HepG2 (cell line): ENCODE data around the gene LONP1. TPM values are rescaled to one million over a fixed set of nuclear protein-coding genes. Genes with fewer than 3 reads are reported as not detected.
"Not testable (repeated sequence)": the region's sequence is repeated elsewhere in the genome, so short reads cannot be mapped to it uniquely, and the experiment has no call there.

Experiments used
- ATAC-seq: fragments of 200-7000 bp; cut with Tn5 transposase; 3 replicates; pipeline ENCODE4 v1.9.1; 2020; ENCODE audit warnings: mild to moderate bottlenecking, moderate library complexity
- BruUV-seq: library from RNA; stranded (reverse); fragments of 400-500 nt; replicated peaks from 2 replicates; lab custom pipeline; 2021; lab: Mats Ljungman, UMichigan
- CTCF ChIA-PET: fragments of 300-600 bp; formaldehyde crosslinking; extraction: SDS; loops from one replicate; lab custom pipeline; 2021; ENCODE audit warnings: low total read pairs, inconsistent platforms, low intra/inter-chr PET ratio; lab: Yijun Ruan, JAX
- POLR2A ChIA-PET: fragments of 350-600 bp; sonication (Branson Sonifier 250); formaldehyde crosslinking; loops from one replicate; lab custom pipeline; 2020; ENCODE audit warnings: antibody characterized with exemption, inconsistent platforms; lab: Yijun Ruan, JAX
- DNase-seq: peaks from one replicate; pipeline ENCODE4 v3.0.0-alpha.2; 2015; ENCODE audit warnings: low spot score
- FAIRE-seq: peaks from 3 replicates; lab custom pipeline; 2011; peaks lifted over from hg19 to GRCh38; lab: Jason Lieb, UNC
- H2AFZ ChIP-seq: one replicate; pipeline ENCODE4 v1.6.1; 2011; ENCODE audit warnings: low read length, inconsistent platforms
- H3K27ac ChIP-seq: fragments of 300-600 bp; 3 replicates; pipeline ENCODE4 v1.8.0; 2011; ENCODE audit warnings: mixed run types, mild to moderate bottlenecking, mixed read lengths, low read length, inconsistent platforms; ENCODE audit not compliant: insufficient read depth; ENCODE audit errors: extremely low read length
- H3K27me3 ChIP-seq, 2 experiments: fragments of 200-600 bp in 1 of 2; 2 replicates in 1 of 2; 3 replicates in 1 of 2; pipeline versions ENCODE4 v1.6.0 to v1.8.0; 2011; ENCODE audit warnings: low read length in 2 of 2, mild to moderate bottlenecking in 2 of 2, moderate library complexity in 2 of 2, inconsistent platforms in 1 of 2; ENCODE audit not compliant: insufficient read depth in 2 of 2, control insufficient read depth in 1 of 2
- H3K36me3 ChIP-seq, 2 experiments: fragments of 200-600 bp in 1 of 2; replicated peaks in 1 of 2; 2 replicates in 1 of 2; 3 replicates in 1 of 2; pipeline versions ENCODE4 v1.5.1 to v1.8.0; 2011; ENCODE audit warnings: low read length in 2 of 2, inconsistent platforms in 1 of 2; ENCODE audit not compliant: insufficient read depth in 2 of 2, control insufficient read depth in 1 of 2
- H3K4me1 ChIP-seq: 2 replicates; pipeline ENCODE4 v1.5.1; 2012; ENCODE audit warnings: low read length, inconsistent platforms; ENCODE audit not compliant: insufficient read depth
- H3K4me2 ChIP-seq: 2 replicates; pipeline ENCODE4 v1.6.0; 2011; ENCODE audit warnings: low read depth, low read length, inconsistent platforms
- H3K4me3 ChIP-seq, 3 experiments: fragments of 200-600 bp in 1 of 3; sonication (generic), shearing (Covaris generic) in 1 of 3; replicated peaks in 1 of 3; 2 replicates each; pipeline ENCODE4 v1.5.1; 2011 to 2016; ENCODE audit warnings: low read length in 3 of 3, inconsistent platforms in 2 of 3, low read depth in 2 of 3, mild to moderate bottlenecking in 2 of 3, control low read depth in 1 of 3, mixed read lengths in 1 of 3; ENCODE audit not compliant: insufficient read depth in 1 of 3
- H3K79me2 ChIP-seq: one replicate; pipeline ENCODE4 v1.6.1; 2011; ENCODE audit warnings: low read length, inconsistent platforms; ENCODE audit not compliant: insufficient read depth
- H3K9ac ChIP-seq: 2 replicates; pipeline ENCODE4 v1.6.0; 2011; ENCODE audit warnings: mild to moderate bottlenecking, low read depth, low read length, inconsistent platforms; ENCODE audit not compliant: insufficient read depth
- H3K9me3 ChIP-seq: 2 replicates; pipeline ENCODE4 v1.5.1; 2012; ENCODE audit warnings: mild to moderate bottlenecking, low read length
- H4K20me1 ChIP-seq: 2 replicates; pipeline ENCODE4 v1.6.0; 2011; ENCODE audit warnings: inconsistent platforms, mild to moderate bottlenecking, low read length, moderate library complexity; ENCODE audit not compliant: insufficient read depth
- IRX3 ChIP-seq: sonication (generic); formaldehyde crosslinking; IDR thresholded peaks from 2 replicates; pipeline ENCODE4 v1.8.1; 2023; ENCODE audit warnings: mild to moderate bottlenecking, low read depth, missing genetic modification reagents, borderline replicate concordance
- LCORL ChIP-seq, 2 experiments: fragments of 450-650 bp in 1 of 2; sonication (generic) in 1 of 2; formaldehyde crosslinking in 1 of 2; IDR thresholded peaks; 2 replicates each; pipeline versions ENCODE4 v1.5.0 to v1.6.1; 2017 to 2020; ENCODE audit warnings: antibody characterized with exemption in 1 of 2, missing genetic modification reagents in 1 of 2
- ZNF629 ChIP-seq: sonication (generic); formaldehyde crosslinking; conservative IDR thresholded peaks from 2 replicates; pipeline ENCODE4 v1.5.0; 2020; ENCODE audit warnings: missing genetic modification reagents
- WGBS: methylation state at CpG from one replicate; pipeline ENCODE4 v1.1.6; 2017; ENCODE audit warnings: low lambda C conversion rate; 5-methylcytosine and 5-hydroxymethylcytosine counted together
- in situ Hi-C: cut with HindIII; loops from 2 replicates; pipeline ENCODE4 v1.10.0; 2017; ENCODE audit warnings: low pct_unique_long_range_greater_than_20kb; ENCODE audit not compliant: extremely low pct_ligation_motif_present
- intact Hi-C: fragments of 100-400 bp; cut with micrococcal nuclease; formaldehyde crosslinking; loops from one replicate; pipeline ENCODE4 v1.10.0; 2022; ENCODE audit not compliant: unreplicated experiment
- polyA plus RNA-seq, 8 experiments: library from polyadenylated mRNA; depleted of rRNA in 3 of 8; stranded (reverse) in 7 of 8; unstranded in 1 of 8; fragments of >200 nt; fragmentation: Illumina TruSeq in 4 of 8; extraction: Trizol in 4 of 8; gene quantifications; 2 replicates each; pipeline versions ENCODE4 v1.2.1 to v1.2.3, GENCODE V29; 2011 to 2016; ENCODE audit warnings: low read depth in 4 of 8, missing spikeins in 1 of 8, mixed read lengths in 1 of 8; ENCODE audit not compliant: insufficient read depth in 1 of 8
- total RNA-seq, 5 experiments: library from RNA; depleted of rRNA; stranded (reverse); fragments of >200 nt; fragmentation: Illumina TruSeq; extraction: Trizol; gene quantifications; 2 replicates each; pipeline ENCODE4 v1.2.3, GENCODE V29; 2016; ENCODE audit warnings: low read depth in 1 of 5

The LONP1 gene
- total and polyA plus RNA-seq, 2 of the 13 experiments (the other 11 are each of a cell fraction or from before 2014, with no cell fraction given), result 59.5 to 76.8 TPM

GRCh38 chr19:5749505-5749904, 29.6 kb upstream of the LONP1 start:
- Histone ChIP-seq H3K9ac (no peak overlapping the region), H2AFZ (no peak overlapping the region), H3K79me2 (no peaks in the 10 kb centered on the region), H3K36me3 (no peaks in the 10 kb centered on the region), H4K20me1 (no peaks in the 10 kb centered on the region), H3K9me3 (no peaks in the 10 kb centered on the region), H3K4me2 (no peak overlapping the region), H3K4me3 (no peak overlapping the region), H3K27me3 (peaks cover 0 to 5% of the 10 kb centered on the region in 2 experiments; a peak in 1 of 5 replicates), H3K4me1 (peaks cover 23% of the 10 kb centered on the region), H3K27ac (no peak overlapping the region)
- POLR2A ChIA-PET, result interaction anchor here (1.3 kb wide), 1 partner anchor 29 kb away, joined by 3 read pairs; the partner anchor contains the start of gene CATSPERD
- CTCF ChIA-PET, result no interaction called here
- BruUV-seq, result no TSS peak
- no peak for ATAC-seq
- 43% methylated on average over 5 of the region's 5 CpGs for WGBS
- TF ChIP-seq ZNF629 (CRISPR knock-in tag), result peak; percentile 65
- TF ChIP-seq IRX3 (CRISPR knock-in tag), result no peak
- intact Hi-C loops (no loop called here), in situ Hi-C loops (no loop called here)
- no peak for DNase-seq
- no peak for FAIRE-seq

GRCh38 chr19:5748920-5749319, 29.0 kb upstream of the LONP1 start:
- H4K20me1 ChIP-seq; H3K79me2 ChIP-seq; in situ Hi-C loops; H3K9me3 ChIP-seq; H3K4me2 ChIP-seq; H3K4me3 ChIP-seq; H3K36me3 ChIP-seq; BruUV-seq; H3K27ac ChIP-seq; intact Hi-C loops; FAIRE-seq; DNase-seq; H2AFZ ChIP-seq; H3K27me3 ChIP-seq; H3K9ac ChIP-seq; ATAC-seq; CTCF ChIA-PET; TF ChIP-seq LCORL (CRISPR knock-in tag; IDR thresholded peaks at IDR 0.05): not testable (repeated sequence)
- 26% methylated on average over 6 of the region's 6 CpGs for WGBS
- H3K4me1 ChIP-seq, result peaks cover 23% of the 10 kb centered on the region
- POLR2A ChIA-PET, result interaction anchor here (1.3 kb wide), 1 partner anchor 28 kb away, joined by 3 read pairs; the partner anchor contains the start of gene CATSPERD
- peak; percentile 19; the same call in 1 of the 2 replicates for TF ChIP-seq LCORL (IDR thresholded peaks at IDR 0.05)

- CTCF ChIA-PET, ATAC-seq, H3K4me2 ChIP-seq, H3K9me3 ChIP-seq, H3K4me3 ChIP-seq, H3K27me3 ChIP-seq, H3K36me3 ChIP-seq, H2AFZ ChIP-seq, intact Hi-C loops, FAIRE-seq, BruUV-seq, in situ Hi-C loops, H3K9ac ChIP-seq, H3K79me2 ChIP-seq, H3K27ac ChIP-seq, H4K20me1 ChIP-seq, POLR2A ChIA-PET, DNase-seq: not testable (repeated sequence)
- WGBS, result 38% methylated on average over 10 of the region's 10 CpGs
- peaks cover 15% of the 10 kb centered on the region; the same call in 1 of the 2 replicates for H3K4me1 ChIP-seq
Observed at GRCh38 chr19:5744999-5745398, 25.1 kb upstream of the LONP1 start.
